K562 (cell line): ENCODE measurements around the gene ESRRB. TPM values are rescaled to one million over a fixed set of nuclear protein-coding genes. Genes with fewer than 3 reads are reported as not detected.

ENCODE experiments used
- ATAC-seq: fragments of 200-7000 bp; cut with Tn5 transposase; 3 replicates; pipeline ENCODE4 v1.9.1; 2020; ENCODE audit warnings: moderate library complexity
- BruUV-seq: library from RNA; stranded (reverse); fragments of 400-500 nt; replicated peaks from 2 replicates; lab custom pipeline; 2021; lab: Mats Ljungman, UMichigan
- CTCF ChIA-PET: fragments of 300-600 bp; formaldehyde crosslinking; extraction: SDS; loops from one replicate; lab custom pipeline; 2021; ENCODE audit warnings: low intra/inter-chr PET ratio; lab: Yijun Ruan, JAX
- POLR2A ChIA-PET: fragments of 300-600, 350-650 bp; sonication (Branson Sonifier 250); formaldehyde crosslinking; extraction: SDS; loops from one replicate; lab custom pipeline; 2021; ENCODE audit warnings: antibody characterized with exemption, inconsistent platforms; lab: Yijun Ruan, JAX
- DNase-seq, 4 experiments: peaks; one replicate each; pipeline versions ENCODE4 v3.0.0 to v3.0.0-alpha.2; 2011 to 2018; ENCODE audit warnings: low spot score in 3 of 4, mixed read lengths in 3 of 4; ENCODE audit errors: extremely low read depth in 1 of 4
- FAIRE-seq: peaks from 2 replicates; lab custom pipeline; 2011; peaks lifted over from hg19 to GRCh38; lab: Jason Lieb, UNC
- H2AFZ ChIP-seq: 2 replicates; pipeline ENCODE4 v1.6.0; 2011; ENCODE audit warnings: low read depth, low read length, control low read depth, inconsistent platforms
- H3K27ac ChIP-seq: fragments of 200-600 bp; 3 replicates; pipeline ENCODE4 v1.8.0; 2011; ENCODE audit warnings: low read depth, mild to moderate bottlenecking, control low read depth, inconsistent platforms, low read length, moderate library complexity, mixed read lengths; ENCODE audit errors: extremely low read depth
- H3K27me3 ChIP-seq, 2 experiments: fragments of 300-600 bp in 1 of 2; 2 replicates in 1 of 2; 3 replicates in 1 of 2; pipeline versions ENCODE4 v1.6.0 to v1.8.0; 2011; ENCODE audit warnings: inconsistent platforms in 2 of 2, low read length in 2 of 2, mild to moderate bottlenecking in 1 of 2, mixed read lengths in 1 of 2, moderate library complexity in 1 of 2; ENCODE audit not compliant: control insufficient read depth in 2 of 2, insufficient read depth in 2 of 2
- H3K36me3 ChIP-seq: fragments of 300-600 bp; 3 replicates; pipeline ENCODE4 v1.8.0; 2011; ENCODE audit warnings: mild to moderate bottlenecking, low read length, inconsistent platforms; ENCODE audit not compliant: control insufficient read depth, insufficient read depth
- H3K4me1 ChIP-seq, 2 experiments: fragments of 200-600 bp in 1 of 2; replicated peaks in 1 of 2; 2 replicates in 1 of 2; 3 replicates in 1 of 2; pipeline versions ENCODE4 v1.5.1 to v1.8.0; 2011; ENCODE audit warnings: inconsistent platforms in 2 of 2, low read length in 2 of 2, mild to moderate bottlenecking in 1 of 2, mixed read lengths in 1 of 2, moderate library complexity in 1 of 2; ENCODE audit not compliant: control insufficient read depth in 2 of 2, insufficient read depth in 2 of 2
- H3K4me2 ChIP-seq: 2 replicates; pipeline ENCODE4 v1.6.1; 2011; ENCODE audit warnings: low read length, control low read depth, inconsistent platforms, mixed read lengths; ENCODE audit not compliant: insufficient read depth
- H3K4me3 ChIP-seq: fragments of 200-600 bp; sonication (generic), shearing (Covaris generic); 2 replicates; pipeline ENCODE4 v1.5.1; 2016; ENCODE audit warnings: control low read depth, inconsistent platforms
- H3K79me2 ChIP-seq: fragments of 200-600 bp; 3 replicates; pipeline ENCODE4 v1.8.0; 2011; ENCODE audit warnings: low read length, inconsistent platforms; ENCODE audit not compliant: control insufficient read depth, insufficient read depth
- H3K9ac ChIP-seq, 2 experiments: 2 replicates each; pipeline versions ENCODE4 v1.6.0 to v1.6.1; 2011; ENCODE audit warnings: low read depth in 2 of 2, low read length in 2 of 2, control low read depth in 1 of 2, inconsistent platforms in 1 of 2, mild to moderate bottlenecking in 1 of 2, mixed read lengths in 1 of 2; ENCODE audit not compliant: insufficient read depth in 1 of 2
- H3K9me1 ChIP-seq: one replicate; pipeline ENCODE4 v1.6.0; 2011; ENCODE audit warnings: inconsistent platforms, mild to moderate bottlenecking, low read length, moderate library complexity; ENCODE audit not compliant: control insufficient read depth, insufficient read depth
- H3K9me3 ChIP-seq: replicated peaks from 2 replicates; pipeline ENCODE4 v1.5.1; 2011; ENCODE audit warnings: low read depth, low read length, inconsistent platforms; ENCODE audit not compliant: control insufficient read depth, insufficient read depth
- H4K20me1 ChIP-seq: replicated peaks from 2 replicates; pipeline ENCODE4 v1.6.1; 2011; ENCODE audit warnings: low read length, inconsistent platforms, mixed read lengths; ENCODE audit not compliant: control insufficient read depth, insufficient read depth
- KLF10 ChIP-seq: fragments of 250-450 bp; sonication (Bioruptor Pico); IDR thresholded peaks from 2 replicates; pipeline ENCODE4 v1.6.1; 2021; ENCODE audit warnings: matching md5 sums
- RFX7 ChIP-seq: fragments of 250-450 bp; sonication (Bioruptor Pico); IDR thresholded peaks from 2 replicates; pipeline ENCODE4 v1.5.1; 2021; ENCODE audit warnings: mild to moderate bottlenecking
- RREB1 ChIP-seq: fragments of 250-450 bp; sonication (Bioruptor Pico); IDR thresholded peaks from 2 replicates; pipeline ENCODE4 v1.4.0; 2020
- ZNF133 ChIP-seq: fragments of 250-450 bp; sonication (Bioruptor Pico); IDR thresholded peaks from 2 replicates; pipeline ENCODE4 v1.4.0; 2020; ENCODE audit warnings: mild to moderate bottlenecking
- WGBS: fragments of 100-300 bp; shearing (Covaris generic); methylation state at CpG from one replicate; pipeline ENCODE4 v1.1.6; 2016; ENCODE audit warnings: low coverage, mixed read lengths; ENCODE audit not compliant: insufficient coverage; ENCODE audit errors: missing lambda C conversion rate; 5-methylcytosine and 5-hydroxymethylcytosine counted together
- in situ Hi-C: fragments of 300-500 bp; cut with MboI; formaldehyde crosslinking; loops from 4 replicates; pipeline ENCODE4 v1.15.0; 2018; ENCODE audit warnings: inconsistent platforms, mixed read lengths
- intact Hi-C: fragments of 100-400 bp; cut with micrococcal nuclease; formaldehyde crosslinking; loops from 2 replicates; pipeline ENCODE4 v1.14.2; 2022
- polyA plus RNA-seq, 8 experiments: library from polyadenylated mRNA; depleted of rRNA in 4 of 8; stranded (reverse) in 5 of 8; unstranded in 3 of 8; fragments of >200 nt; fragmentation: Nextera tagmentation in 2 of 8; fragmentation: Illumina TruSeq in 1 of 8; extraction: Ambion mirVana in 2 of 8; extraction: Trizol in 1 of 8; gene quantifications; 2 replicates each; pipeline versions ENCODE4 v1.2.1 to v1.2.3, GENCODE V29; 2011 to 2014; ENCODE audit warnings: inconsistent platforms in 1 of 8, missing spikeins in 1 of 8
- total RNA-seq, 7 experiments: library from RNA; depleted of rRNA in 6 of 7; stranded (reverse); fragments of >200 nt in 6 of 7; fragmentation: Illumina TruSeq in 2 of 7; extraction: Trizol in 2 of 7; gene quantifications; 2 replicates each; pipeline versions ENCODE4 v1.2.1 to v1.2.3, GENCODE V29; 2011 to 2021; ENCODE audit warnings: low replicate concordance in 1 of 7

ESRRB gene
- total and polyA plus RNA-seq, 9 of the 15 experiments (the other 6 are each of a cell fraction or from before 2014, with no cell fraction given) = 3.2 to 24.7 (median 14.5) TPM

DNA sequence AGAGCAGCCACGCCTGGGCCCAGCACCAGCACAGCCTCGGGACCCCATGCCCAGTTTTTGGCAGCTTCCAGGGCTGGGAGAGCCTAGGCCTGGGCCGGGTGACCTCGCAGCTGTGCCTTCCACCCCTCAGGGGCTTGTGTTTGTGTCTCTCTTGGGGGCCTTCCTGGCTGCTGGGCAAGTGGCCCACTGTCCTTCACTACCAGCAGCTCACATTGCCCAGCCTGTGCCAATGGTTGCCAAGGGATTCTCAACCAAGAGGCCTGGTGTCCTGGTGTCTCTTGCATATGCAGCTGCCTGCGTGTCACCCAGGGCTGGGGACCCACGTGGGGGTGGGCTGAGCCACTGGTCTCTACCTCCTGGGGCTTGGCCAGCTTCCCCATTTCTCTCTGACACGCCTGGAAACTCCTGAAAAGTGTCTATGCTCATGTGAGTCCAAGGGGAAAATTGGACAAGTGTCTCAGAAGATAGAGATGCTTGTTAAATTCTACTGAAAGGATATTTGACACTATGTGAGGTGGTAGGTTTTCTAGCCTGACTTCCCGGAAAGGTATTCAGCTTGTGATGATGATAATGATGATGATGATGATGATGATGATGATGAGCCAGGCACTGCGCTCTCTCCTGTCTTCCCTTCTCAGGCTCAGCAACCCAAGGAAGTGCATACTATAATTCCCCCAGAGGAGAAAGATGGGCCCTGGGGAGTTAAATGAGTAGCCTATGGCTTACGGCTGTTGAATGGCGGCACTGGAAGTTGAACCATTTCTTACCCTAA is 48.8 kb upstream of the ESRRB start:
- intact Hi-C loops = no loop called here
- ATAC-seq = no peak
- H3K4me1 ChIP-seq = no peaks in the 10 kb centered on the region; a peak in 1 of 5 replicates
- H3K9me3 ChIP-seq = no peaks in the 10 kb centered on the region
- in situ Hi-C loops = no loop called here
- no peak overlapping the region for H3K9ac ChIP-seq
- H4K20me1 ChIP-seq = no peaks in the 10 kb centered on the region
- no TSS peak for BruUV-seq
- no peak overlapping the region for H3K4me3 ChIP-seq
- no peak overlapping the region for H3K27ac ChIP-seq
- H3K79me2 ChIP-seq = no peaks in the 10 kb centered on the region
- H3K4me2 ChIP-seq = no peak overlapping the region
- CTCF ChIA-PET = no interaction called here
- no peak overlapping the region for H2AFZ ChIP-seq
- POLR2A ChIA-PET = no interaction called here
- TF ChIP-seq KLF10 (no peak), RREB1 (no peak), RFX7 (CRISPR knock-in tag) (no peak), ZNF133 (CRISPR knock-in tag) (no peak)
- no peak for DNase-seq
- WGBS = 76% methylated on average over 8 of the region's 11 CpGs
- peaks cover 8% of the 10 kb centered on the region; the same call in 1 of the 3 replicates for H3K36me3 ChIP-seq
- no peaks in the 10 kb centered on the region for H3K27me3 ChIP-seq
- no peak for FAIRE-seq
- no peaks in the 10 kb centered on the region for H3K9me1 ChIP-seq
